HG03565 (cell line): ENCODE results near the gene CEACAM3.

ENCODE experiments used
- ATAC-seq: cut with Tn5 transposase; IDR thresholded peaks from one replicate; pipeline ENCODE4 v1.9.1; 2021; ENCODE audit warnings: mild to moderate bottlenecking, moderate library complexity; ENCODE audit not compliant: unreplicated experiment

Gene CEACAM3

DNA sequence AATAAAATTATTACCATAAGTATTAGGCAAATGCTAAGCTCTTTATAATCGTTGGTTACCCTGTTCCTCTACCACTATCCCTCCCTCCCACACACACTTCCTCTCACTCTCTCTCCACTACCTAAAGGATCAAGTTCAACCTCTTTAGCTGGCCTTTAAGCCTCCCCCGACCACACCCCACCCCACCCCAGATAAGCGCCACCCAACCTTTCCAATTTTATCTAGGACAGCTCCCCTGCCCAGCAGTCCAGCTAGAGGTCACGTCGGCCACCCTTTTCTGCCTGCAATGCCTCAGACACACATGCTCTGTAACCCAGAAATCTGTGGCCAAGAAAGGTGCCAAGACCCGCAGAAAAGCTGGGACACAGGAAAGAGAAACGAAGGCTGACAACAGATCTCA, 47.0 kb downstream of the CEACAM3 start:
- ATAC-seq = no peak

DNA sequence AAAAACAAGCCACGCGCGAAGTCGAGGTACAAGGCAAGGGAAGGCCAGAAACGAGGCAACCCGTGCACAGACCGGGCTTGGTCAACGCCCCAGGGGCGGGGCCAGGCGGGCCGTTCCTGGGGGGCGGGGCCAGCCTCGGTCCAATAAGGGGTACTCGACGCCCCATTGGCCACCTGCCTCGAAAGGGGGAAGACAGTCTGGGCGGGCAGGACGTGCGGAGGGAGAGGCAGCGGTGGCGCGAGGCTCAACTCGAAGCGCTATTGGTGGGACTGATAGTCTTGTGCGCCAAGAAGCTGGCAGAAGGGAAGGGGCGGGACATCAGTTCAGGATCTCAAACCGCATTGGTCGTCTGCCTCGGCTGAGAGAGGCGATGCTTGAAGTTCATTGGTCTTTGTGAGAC, 48.2 kb downstream of the CEACAM3 start, which contains the start of gene LYPD4:
Gene LYPD4 (minus strand): TSS at position 83 of the 400 bp plus-strand sequence. CDS start 5,398 bp downstream, outside the sequence.
- no peak for ATAC-seq

DNA sequence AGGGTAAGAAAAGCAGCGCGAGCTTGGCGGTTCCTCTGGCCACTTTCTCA, 48.4 kb downstream of the CEACAM3 start, which contains the start of gene DMRTC2:
Gene DMRTC2 (plus strand): TSS at position 42 of the 50 bp plus-strand sequence. CDS start 2,387 bp downstream, outside the sequence.
- ATAC-seq = no peak

- no peak for ATAC-seq
Measured at GRCh38 chr19:41845051-41845590, 48.7 kb downstream of the CEACAM3 start.

DNA sequence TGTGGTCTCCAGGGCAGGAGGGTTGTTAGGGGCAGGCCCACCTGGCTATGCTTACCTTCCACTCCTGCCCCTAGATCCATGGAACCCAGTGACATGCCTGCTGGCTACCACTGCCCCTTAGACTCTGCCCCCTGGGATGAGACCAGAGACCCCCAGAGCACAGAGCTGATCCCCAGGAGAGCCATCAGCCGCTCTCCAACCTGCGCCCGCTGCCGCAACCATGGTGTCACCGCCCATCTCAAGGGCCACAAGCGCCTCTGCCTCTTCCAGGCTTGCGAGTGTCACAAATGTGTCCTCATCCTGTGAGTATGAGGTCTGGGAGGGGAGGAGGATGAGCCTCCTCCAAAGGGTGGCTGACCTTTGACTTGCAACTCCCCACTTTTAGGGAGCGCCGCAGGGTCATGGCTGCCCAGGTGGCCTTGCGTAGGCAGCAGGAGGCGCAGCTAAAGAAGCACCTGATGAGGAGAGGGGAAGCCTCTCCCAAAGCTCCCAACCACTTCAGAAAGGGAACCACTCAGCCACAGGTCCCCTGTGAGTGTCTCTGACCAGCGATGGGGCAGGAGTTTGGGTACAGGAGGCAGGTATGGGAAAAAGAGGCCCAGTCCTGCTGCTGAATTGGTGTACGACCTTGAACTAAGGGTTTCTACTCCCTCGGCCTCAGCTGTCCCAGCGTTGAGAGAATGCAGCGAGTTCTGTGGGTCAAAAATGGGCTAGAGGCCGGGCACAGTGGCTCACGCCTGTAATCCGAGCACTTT, 51.1 kb downstream of the CEACAM3 start:
- ATAC-seq = no peak

DNA sequence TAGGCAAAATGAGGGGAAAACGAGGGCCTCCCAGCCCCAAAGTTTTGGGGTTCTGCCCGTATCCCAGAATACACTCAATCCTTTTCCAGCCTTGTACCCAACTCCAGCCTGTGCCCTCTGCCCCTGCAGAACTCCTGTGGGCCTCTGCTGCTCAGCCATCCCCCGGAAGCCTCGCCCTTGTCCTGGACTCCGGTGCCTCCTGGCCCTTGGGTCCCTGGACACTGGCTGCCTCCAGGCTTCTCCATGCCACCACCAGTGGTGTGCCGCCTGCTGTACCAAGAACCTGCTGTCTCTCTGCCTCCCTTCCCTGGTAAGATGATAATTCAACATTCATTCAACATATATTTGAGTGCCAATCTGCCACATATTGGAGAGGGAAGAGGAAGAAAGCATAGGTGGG, 52.3 kb downstream of the CEACAM3 start:
- ATAC-seq = no peak

DNA sequence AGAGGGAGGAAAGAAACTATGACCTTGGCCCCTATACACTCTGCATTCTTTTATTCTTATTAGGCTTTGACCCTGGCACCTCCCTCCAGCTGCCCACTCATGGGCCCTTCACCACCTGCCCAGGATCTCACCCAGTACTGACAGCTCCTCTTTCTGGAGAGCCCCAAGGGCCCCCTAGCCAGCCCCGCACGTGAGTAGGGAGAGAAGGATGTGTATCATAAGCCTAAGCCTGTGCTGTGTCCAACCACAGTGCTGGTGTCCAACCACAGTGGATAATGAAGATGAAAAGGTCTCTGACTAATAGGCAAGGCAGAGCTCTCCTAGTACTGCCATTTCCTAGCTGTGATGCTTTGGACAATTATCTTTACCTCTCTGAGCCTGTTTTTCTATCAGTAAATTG, 52.7 kb downstream of the CEACAM3 start:
- ATAC-seq = no peak

- no peak for ATAC-seq
Measured at GRCh38 chr19:41850381-41850780, 54.0 kb downstream of the CEACAM3 start.

GRCh38 chr19:41851456-41851855, 55.1 kb downstream of the CEACAM3 start:
- ATAC-seq = no peak

GRCh38 chr19:41853344-41853743, 57.0 kb downstream of the CEACAM3 start:
- ATAC-seq = no peak

GRCh38 chr19:41853768-41854167, 57.4 kb downstream of the CEACAM3 start:
- no peak for ATAC-seq

- no peak for ATAC-seq
Measured at GRCh38 chr19:41859213-41859617, 62.8 kb downstream of the CEACAM3 start.

- ATAC-seq = peak; percentile 71
Measured at GRCh38 chr19:41859618-41860418, 63.4 kb downstream of the CEACAM3 start, which contains the start of gene RPS19. Gene RPS19, plus strand, starts transcription at chr19:41860255. Its CDS starts 520 bp downstream, at chr19:41860775.

DNA sequence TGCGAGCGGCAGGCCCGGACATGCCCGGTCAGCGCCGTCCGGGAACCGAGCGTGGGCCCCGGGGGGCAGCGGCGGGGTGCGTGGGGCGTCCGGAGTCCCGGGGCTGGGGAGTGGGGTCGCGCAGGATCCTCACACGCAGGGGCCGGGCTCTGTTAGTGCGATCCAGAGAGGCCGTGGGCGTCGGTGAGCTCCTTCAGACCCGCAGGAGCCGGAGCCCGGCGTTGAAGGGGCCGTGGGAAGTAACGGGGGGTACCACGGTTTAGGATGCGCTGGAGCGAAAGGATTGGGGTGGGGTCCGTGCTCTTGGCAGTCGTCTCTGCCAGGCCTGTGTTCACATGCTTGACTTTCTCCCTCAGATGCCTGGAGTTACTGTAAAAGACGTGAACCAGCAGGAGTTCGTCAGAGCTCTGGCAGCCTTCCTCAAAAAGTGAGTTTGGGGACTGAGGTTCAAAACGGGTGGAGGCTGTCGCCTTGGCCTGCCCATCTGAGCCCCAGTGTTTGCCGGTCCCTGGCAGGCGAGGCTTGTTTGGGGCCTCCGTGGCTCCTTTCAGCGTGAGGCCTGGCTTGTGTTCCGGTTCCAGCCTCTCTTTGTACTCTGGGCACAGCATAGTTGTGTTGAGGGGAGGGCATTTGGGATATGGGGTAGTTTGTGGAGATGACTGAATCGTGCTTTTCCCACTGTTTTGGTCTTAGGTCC, 64.2 kb downstream of the CEACAM3 start:
- ATAC-seq = no peak
